AML-193 (cell line): Measurements from ENCODE around the gene NCAPD3.
"Not testable (repeated sequence)": the region's sequence is repeated elsewhere in the genome, so short reads cannot be mapped to it uniquely, and the experiment has no call there.

Experiments
- DNase-seq, 2 experiments: peaks; one replicate each; lab custom pipeline; 2025; lab: John Stamatoyannopoulos, UW

The NCAPD3 gene

GRCh38 chr11:134223836-134224709 lies at the start of gene NCAPD3, which contains the start of gene VPS26B:
Gene NCAPD3 (minus strand): TSS chr11:134223967. CDS start chr11:134223926, 41 bp downstream.
Gene VPS26B (plus strand): TSS chr11:134224671. CDS start chr11:134225123, 452 bp downstream.
- DNase-seq: peak; percentile 87 to 94

DNA sequence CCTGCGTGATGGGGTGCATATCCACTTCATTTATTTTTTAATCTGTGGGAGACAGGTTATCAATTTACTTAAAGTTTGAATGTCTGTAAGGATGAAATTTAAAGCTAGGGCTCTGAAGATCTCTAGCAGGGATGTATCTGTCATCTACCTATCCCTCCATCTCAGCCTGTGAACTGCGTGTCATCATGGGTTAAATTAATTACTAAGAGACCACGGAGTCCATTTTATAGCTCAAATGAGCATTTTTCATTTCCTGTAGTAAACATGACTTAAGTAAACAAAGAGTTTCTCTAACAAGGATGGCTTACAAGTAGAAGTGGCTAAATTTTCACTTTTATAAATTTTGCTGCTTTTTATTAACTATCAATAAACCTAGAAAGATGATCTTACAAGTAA lies 49.5 kb upstream of the NCAPD3 start:
- DNase-seq: no peak

DNA sequence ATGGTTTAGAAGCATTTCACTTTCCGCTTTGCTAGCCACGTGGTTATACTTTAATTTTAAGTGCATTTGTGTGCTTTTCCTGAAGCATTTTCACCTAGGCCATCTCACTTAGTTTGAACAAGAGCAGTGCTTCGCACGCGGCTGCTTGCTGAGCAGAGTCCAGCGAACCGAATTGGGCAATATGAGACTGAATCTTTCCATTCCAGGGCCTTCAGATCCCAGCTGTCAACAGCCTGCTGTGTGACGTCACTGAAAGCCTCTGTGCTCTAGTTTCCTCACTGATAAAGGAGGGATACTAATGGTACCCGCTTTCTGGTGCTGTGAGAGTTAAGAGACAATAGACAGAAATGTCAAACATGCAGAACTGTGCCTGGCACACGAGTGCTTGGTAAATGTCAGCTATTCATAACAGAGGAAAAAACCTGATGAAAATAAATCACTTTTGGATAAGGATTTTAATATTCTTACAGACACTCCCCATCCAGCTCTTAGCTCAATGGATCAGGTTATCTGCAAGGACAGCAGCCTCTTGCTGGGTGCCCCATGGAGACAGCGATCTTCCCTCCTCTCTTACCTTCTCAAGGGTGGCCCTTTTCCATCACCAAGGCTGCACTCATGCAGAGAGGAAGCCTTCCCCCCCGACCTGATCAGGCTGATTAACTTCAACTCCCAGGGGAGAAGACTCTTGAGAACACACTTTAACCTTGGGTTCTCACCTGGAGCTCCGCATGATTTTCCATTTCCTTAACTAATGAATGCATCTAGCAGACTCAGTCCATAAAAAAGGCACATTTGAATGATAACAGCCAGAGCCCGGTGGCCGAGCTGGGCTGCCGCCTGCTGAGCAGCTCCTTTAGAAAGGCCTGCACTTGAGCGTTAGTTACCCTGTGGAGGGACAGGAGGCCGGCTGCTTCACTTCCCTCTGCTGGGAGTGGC lies 48.9 kb upstream of the NCAPD3 start:
- no peak for DNase-seq

DNA sequence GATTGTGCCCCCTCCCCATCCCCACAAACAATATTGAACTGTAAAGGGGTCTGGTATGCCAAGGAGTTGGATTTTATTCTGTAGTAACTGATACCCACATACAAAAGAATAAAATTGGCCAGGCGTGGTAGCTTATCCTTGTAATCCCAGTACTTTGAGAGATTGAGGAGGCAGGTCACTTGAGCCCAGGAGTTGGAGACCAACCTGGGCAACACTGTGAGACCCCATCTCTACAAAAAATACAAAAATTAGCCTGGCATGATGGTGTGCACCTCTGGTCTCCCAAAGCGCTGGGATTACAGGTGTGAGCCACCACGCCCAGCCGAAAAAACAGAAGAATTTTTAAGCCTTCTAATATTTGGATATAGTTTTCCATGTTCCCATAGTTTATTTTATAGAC lies 48.2 kb upstream of the NCAPD3 start:
- no peak for DNase-seq

GRCh38 chr11:134270250-134270714 lies 46.5 kb upstream of the NCAPD3 start:
- no peak for DNase-seq

DNA sequence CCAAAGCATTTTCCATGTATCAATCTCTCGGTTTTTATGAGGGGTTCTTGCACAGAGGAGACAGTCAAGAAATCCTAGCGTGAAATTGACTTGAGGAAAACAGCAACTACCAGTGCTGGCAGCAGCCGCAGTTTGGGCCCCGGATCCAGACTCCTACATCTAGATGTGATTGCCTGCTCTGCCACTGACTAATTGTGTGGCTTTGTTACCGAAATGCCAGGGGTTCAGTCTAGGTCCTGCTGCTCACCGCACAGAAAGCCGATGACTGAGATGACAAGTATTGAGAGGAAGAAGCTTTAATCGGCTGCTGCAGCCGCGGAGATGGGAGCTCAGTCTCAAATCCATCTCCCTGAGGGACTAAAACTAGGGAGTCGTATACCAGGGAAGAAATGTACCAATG lies 44.2 kb upstream of the NCAPD3 start:
- DNase-seq: no peak

DNA sequence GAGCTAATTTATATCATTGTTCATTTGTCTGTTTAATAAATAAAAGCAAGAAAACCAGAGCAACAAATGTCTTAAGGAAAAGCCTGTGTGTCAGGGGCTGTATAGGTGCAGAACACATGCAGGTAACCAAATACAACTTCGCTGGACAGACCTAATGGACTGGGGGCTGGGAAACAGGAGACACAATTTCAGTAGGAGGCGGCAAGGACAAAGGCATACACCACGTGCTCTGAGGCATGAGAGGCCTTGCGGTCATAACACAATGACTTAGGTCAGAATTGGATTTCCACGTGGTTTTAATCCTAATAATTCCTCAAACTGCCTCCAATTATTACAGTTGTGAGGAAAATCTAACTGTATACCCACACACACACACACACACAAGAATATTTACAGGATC lies 43.7 kb upstream of the NCAPD3 start:
- DNase-seq: no peak

- DNase-seq: no peak
Measured at GRCh38 chr11:134266841-134267251, 43.1 kb upstream of the NCAPD3 start.

GRCh38 chr11:134266440-134266839 lies 42.7 kb upstream of the NCAPD3 start:
- no peak for DNase-seq

DNA sequence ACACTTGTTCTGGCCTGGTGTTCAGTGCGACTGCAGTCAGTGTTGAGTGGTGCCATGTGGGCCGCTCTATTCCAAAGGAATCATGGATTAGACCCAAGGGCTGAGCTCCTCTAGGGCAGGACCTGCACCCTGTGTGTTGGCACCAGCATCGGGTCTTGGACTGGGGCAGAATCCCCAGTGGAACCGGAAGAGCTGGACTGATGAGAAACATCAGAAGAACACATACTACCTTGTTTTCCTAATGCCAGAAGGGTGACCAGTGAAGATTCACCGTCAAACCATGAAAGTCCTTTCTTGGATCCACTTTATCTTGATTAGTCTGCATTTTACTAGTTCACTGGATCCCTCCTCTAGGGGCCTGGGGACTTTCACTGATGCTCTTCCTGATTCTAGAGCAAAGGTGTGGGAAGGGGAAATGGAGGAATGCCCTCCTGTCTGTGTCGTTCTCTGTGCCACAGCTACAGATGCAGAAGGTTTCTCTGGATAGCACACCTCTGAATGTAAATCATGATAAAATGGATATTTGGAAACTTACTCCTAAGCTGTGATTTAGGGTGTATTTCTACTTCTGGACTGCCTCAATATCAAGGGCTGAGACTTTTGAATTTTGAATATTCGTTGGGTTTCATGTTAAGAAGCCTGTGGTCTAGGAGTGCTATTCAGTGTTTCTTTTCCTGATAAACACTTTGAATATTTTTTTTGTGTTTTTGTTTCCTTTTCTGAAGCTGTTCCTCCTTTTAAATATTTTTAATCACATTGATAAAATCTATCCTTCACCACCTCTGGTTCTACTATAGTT lies 41.4 kb upstream of the NCAPD3 start:
- no peak for DNase-seq

GRCh38 chr11:134261626-134262488 lies 38.1 kb upstream of the NCAPD3 start:
- peak; percentile 18 to 30 for DNase-seq

DNA sequence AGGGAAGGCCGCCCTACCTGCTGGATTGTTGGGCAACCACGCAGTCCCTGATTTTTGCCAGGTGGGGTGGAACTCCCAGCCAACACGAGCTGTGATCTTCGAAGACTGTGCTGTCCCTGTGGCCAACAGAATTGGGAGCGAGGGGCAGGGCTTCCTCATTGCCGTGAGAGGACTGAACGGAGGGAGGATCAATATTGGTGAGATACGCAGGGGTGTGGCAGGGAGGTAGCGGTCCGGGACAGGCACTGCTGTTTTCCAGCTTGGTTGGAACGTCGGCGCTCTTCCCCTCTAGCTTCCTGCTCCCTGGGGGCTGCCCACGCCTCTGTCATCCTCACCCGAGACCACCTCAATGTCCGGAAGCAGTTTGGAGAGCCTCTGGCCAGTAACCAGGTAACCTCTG lies 37.2 kb upstream of the NCAPD3 start:
- DNase-seq: no peak

- peak in 1 of 2 experiments; percentile 15 for DNase-seq
Measured at GRCh38 chr11:134260503-134260902, 36.7 kb upstream of the NCAPD3 start.

GRCh38 chr11:134258577-134258976 lies 34.8 kb upstream of the NCAPD3 start:
- no peak for DNase-seq

GRCh38 chr11:134257101-134257500 lies 33.3 kb upstream of the NCAPD3 start:
- DNase-seq: no peak

- not testable (repeated sequence) for DNase-seq
Measured at GRCh38 chr11:134255184-134255561, 31.4 kb upstream of the NCAPD3 start.

- peak in 1 of 2 experiments; percentile 9 for DNase-seq
Measured at GRCh38 chr11:134254433-134255183, 30.8 kb upstream of the NCAPD3 start.

DNA sequence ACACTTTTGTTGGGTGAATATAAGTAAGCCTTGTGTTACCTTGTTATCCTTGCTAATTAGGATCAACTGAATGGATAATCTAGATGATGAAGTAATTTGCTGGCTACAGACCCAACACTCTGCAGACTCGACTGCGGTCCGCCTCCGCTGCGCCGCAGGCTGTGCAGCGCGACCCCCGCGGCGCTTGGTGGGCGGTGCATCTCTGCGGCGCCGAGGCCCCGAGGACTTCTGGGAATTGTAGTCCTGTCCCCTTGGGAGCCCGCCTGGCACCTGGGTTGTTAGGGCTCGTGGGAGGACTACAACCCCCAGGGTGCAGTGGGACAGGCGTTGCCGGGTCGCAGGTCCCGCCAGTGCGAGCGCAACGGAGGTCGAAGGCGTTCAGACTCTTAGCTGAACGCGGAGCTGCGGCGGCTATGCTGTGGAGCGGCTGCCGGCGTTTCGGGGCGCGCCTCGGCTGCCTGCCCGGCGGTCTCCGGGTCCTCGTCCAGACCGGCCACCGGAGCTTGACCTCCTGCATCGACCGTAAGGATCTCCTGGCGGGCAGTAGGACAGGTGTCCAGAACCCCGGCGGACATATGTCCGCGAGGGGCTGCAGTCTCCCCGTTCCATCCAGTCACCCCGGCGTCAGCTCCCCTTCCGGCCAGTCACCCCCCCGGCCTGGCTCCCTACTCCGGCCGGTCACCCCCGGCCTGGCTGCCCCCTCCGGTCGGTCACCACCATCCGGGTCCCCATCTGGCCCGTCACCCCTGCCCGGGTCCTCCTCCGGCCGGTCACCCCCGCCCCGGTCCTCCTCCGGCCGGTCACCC lies 29.6 kb upstream of the NCAPD3 start, which contains the start of the genes ACAD8 and THYN1:
TSS of gene ACAD8 (plus strand) at position 381 of the 806 bp plus-strand sequence. CDS start at position 414, 33 bp downstream.
TSS of gene THYN1 (minus strand) at position 165 of the 806 bp plus-strand sequence. CDS start 470 bp downstream, outside the sequence.
- peak; percentile 89 to 95 for DNase-seq
